HFFc6 (cell line): Measurements from ENCODE around the gene MAGI1. TPM values are rescaled to one million over a fixed set of nuclear protein-coding genes. Genes with fewer than 3 reads are reported as not detected.

Experiments used
- DNase-seq: peaks from one replicate; pipeline ENCODE4 v3.0.0-alpha.2; 2018
- H3K27ac Mint-ChIP-seq: 2 replicates; pipeline ENCODE4 v1.8.0; 2020; ENCODE audit warnings: mild to moderate bottlenecking, mixed read lengths
- H3K27me3 Mint-ChIP-seq: 2 replicates; pipeline ENCODE4 v1.8.0; 2021; ENCODE audit warnings: mild to moderate bottlenecking, moderate library complexity, mixed read lengths; ENCODE audit not compliant: insufficient read depth
- H3K36me3 Mint-ChIP-seq: 2 replicates; pipeline ENCODE4 v1.8.0; 2021; ENCODE audit warnings: low read depth, mixed read lengths
- H3K4me1 Mint-ChIP-seq: 2 replicates; pipeline ENCODE4 v1.8.0; 2020; ENCODE audit warnings: low read depth, mixed read lengths
- H3K4me3 Mint-ChIP-seq: 2 replicates; pipeline ENCODE4 v1.8.0; 2020; ENCODE audit warnings: mild to moderate bottlenecking, moderate library complexity, mixed read lengths
- H3K9me3 Mint-ChIP-seq: 2 replicates; pipeline ENCODE4 v1.8.0; 2020; ENCODE audit warnings: mild to moderate bottlenecking, mixed read lengths
- CTCF ChIP-seq: fragments of 200-600 bp; sonication (generic); IDR thresholded peaks from 2 replicates; pipeline ENCODE4 v1.5.0; 2021; ENCODE audit warnings: antibody characterized with exemption, mild to moderate bottlenecking
- total RNA-seq, 6 experiments: library from RNA; stranded (reverse); fragmentation: NEBNext Ultra II Directional; extraction: Animal tissue kit (Norgen Biotek cat#: 25700); gene quantifications; 2 replicates in 1 of 6; 3 replicates in 5 of 6; pipeline ENCODE4 v1.2.3, GENCODE V29; 2021

The MAGI1 gene
- total RNA-seq, 6 experiments from 2014 or later: 21.1 to 30.5 (median 22.4) TPM

GRCh38 chr3:65886391-65886790 is 152.3 kb downstream of the MAGI1 start:
- Mint-ChIP-seq H3K4me3 (no peak overlapping the region), H3K27ac (no peak overlapping the region), H3K36me3 (no peaks in the 10 kb centered on the region), H3K27me3 (peaks cover 2% of the 10 kb centered on the region; the same call in 1 of the 2 replicates), H3K9me3 (no peaks in the 10 kb centered on the region), H3K4me1 (peaks cover 67% of the 10 kb centered on the region)
- TF ChIP-seq CTCF: no peak
- DNase-seq: no peak

GRCh38 chr3:65884071-65884470 is 154.6 kb downstream of the MAGI1 start:
- peaks cover 49% of the 10 kb centered on the region for H3K4me1 Mint-ChIP-seq
- peak overlapping the region; percentile 80 for H3K4me3 Mint-ChIP-seq
- H3K36me3 Mint-ChIP-seq: no peaks in the 10 kb centered on the region
- peaks cover 2% of the 10 kb centered on the region; the same call in 1 of the 2 replicates for H3K27me3 Mint-ChIP-seq
- no peak for DNase-seq
- no peaks in the 10 kb centered on the region for H3K9me3 Mint-ChIP-seq
- TF ChIP-seq CTCF: no peak
- peak overlapping the region; percentile 76 for H3K27ac Mint-ChIP-seq

- Mint-ChIP-seq H3K36me3 (no peaks in the 10 kb centered on the region), H3K4me1 (peaks cover 44% of the 10 kb centered on the region), H3K27ac (peak overlapping the region; percentile 76), H3K4me3 (peak overlapping the region; percentile 80), H3K9me3 (no peaks in the 10 kb centered on the region), H3K27me3 (peaks cover 2% of the 10 kb centered on the region)
- TF ChIP-seq CTCF: no peak
- DNase-seq: peak; percentile 10
These were observed 155.1 kb downstream of the MAGI1 start for GRCh38 chr3:65883613-65884012.

- Mint-ChIP-seq H3K4me1 (peaks cover 46% of the 10 kb centered on the region), H3K9me3 (no peaks in the 10 kb centered on the region), H3K27me3 (peaks cover 2% of the 10 kb centered on the region), H3K27ac (no peak overlapping the region), H3K36me3 (no peaks in the 10 kb centered on the region), H3K4me3 (no peak overlapping the region)
- no peak for TF ChIP-seq CTCF
- no peak for DNase-seq
These were observed 158.4 kb downstream of the MAGI1 start for GRCh38 chr3:65880350-65880749.

- Mint-ChIP-seq H3K27ac (no peak overlapping the region), H3K4me3 (no peak overlapping the region), H3K4me1 (peaks cover 46% of the 10 kb centered on the region), H3K27me3 (peaks cover 2% of the 10 kb centered on the region), H3K36me3 (no peaks in the 10 kb centered on the region), H3K9me3 (no peaks in the 10 kb centered on the region)
- no peak for DNase-seq
- no peak for TF ChIP-seq CTCF
These were observed 159.3 kb downstream of the MAGI1 start for GRCh38 chr3:65879372-65879771.

GRCh38 chr3:65878831-65879230 is 159.9 kb downstream of the MAGI1 start:
- no peak for TF ChIP-seq CTCF
- Mint-ChIP-seq H3K27me3 (peaks cover 2% of the 10 kb centered on the region), H3K9me3 (no peaks in the 10 kb centered on the region), H3K27ac (no peak overlapping the region), H3K36me3 (no peaks in the 10 kb centered on the region), H3K4me3 (no peak overlapping the region), H3K4me1 (peaks cover 41% of the 10 kb centered on the region)
- DNase-seq: no peak
